GM21390 (cell line): ENCODE results near the gene MAGI1.
"Not testable (repeated sequence)": the region's sequence is repeated elsewhere in the genome, so short reads cannot be mapped to it uniquely, and the experiment has no call there.

Experiments
- ATAC-seq: cut with Tn5 transposase; IDR thresholded peaks from one replicate; pipeline ENCODE4 v1.9.1; 2021; ENCODE audit not compliant: unreplicated experiment

Gene MAGI1

GRCh38 chr3:65879372-65879771, 159.3 kb downstream of the MAGI1 start:
- ATAC-seq, result no peak

GRCh38 chr3:65878831-65879230, 159.9 kb downstream of the MAGI1 start:
- ATAC-seq, result no peak

GRCh38 chr3:65877160-65877559, 161.6 kb downstream of the MAGI1 start:
- no peak for ATAC-seq

DNA sequence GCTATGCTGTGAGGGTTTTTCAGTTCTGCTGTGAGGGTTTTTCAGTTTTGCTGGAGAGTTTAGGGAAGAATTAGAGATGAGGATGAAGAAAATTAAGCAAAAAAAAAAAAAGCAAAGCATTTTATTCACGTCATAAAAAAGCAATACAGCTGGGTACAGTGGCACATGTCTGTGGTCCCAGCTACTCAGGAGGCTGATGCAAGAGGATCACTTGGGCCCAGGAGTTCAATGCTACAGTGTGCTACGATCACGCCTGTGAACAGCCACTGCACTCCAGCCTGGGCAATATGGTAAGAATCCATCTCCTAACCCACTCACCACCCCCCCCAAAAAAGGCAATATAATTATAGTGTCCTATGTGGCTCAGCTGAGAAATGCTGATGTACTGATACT, 162.7 kb downstream of the MAGI1 start:
- ATAC-seq, result no peak

DNA sequence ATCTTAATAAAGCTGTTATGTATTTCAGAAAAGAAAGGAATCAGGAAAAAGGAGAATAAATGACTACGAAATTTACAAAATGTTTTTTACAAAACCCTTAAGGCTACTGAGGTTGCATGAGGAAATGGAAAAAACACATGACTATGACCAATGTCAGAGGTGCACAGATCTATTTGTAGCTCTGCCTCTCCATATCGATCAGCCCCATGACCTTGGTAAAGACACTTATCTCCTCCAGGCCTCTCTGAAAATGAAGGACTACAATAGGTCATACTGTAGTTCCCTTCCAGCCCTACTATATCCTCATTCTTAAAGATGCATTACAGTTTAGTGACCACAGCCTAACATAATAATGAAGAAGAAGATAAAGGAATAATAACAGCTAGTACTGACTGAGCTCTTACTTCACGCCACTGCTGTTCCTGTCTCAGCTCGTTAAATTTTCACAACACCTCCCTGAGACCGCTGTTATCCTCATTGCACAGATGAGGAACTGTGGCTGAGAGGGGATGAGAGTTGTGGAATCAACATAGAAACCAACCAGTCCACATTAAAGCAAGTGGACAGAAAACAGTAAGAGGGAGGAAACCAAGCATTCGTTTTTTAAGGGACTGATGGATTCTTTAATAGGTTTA, 163.2 kb downstream of the MAGI1 start:
- no peak for ATAC-seq

GRCh38 chr3:65873869-65874268, 164.8 kb downstream of the MAGI1 start:
- no peak for ATAC-seq

GRCh38 chr3:65873028-65873427, 165.7 kb downstream of the MAGI1 start:
- no peak for ATAC-seq

DNA sequence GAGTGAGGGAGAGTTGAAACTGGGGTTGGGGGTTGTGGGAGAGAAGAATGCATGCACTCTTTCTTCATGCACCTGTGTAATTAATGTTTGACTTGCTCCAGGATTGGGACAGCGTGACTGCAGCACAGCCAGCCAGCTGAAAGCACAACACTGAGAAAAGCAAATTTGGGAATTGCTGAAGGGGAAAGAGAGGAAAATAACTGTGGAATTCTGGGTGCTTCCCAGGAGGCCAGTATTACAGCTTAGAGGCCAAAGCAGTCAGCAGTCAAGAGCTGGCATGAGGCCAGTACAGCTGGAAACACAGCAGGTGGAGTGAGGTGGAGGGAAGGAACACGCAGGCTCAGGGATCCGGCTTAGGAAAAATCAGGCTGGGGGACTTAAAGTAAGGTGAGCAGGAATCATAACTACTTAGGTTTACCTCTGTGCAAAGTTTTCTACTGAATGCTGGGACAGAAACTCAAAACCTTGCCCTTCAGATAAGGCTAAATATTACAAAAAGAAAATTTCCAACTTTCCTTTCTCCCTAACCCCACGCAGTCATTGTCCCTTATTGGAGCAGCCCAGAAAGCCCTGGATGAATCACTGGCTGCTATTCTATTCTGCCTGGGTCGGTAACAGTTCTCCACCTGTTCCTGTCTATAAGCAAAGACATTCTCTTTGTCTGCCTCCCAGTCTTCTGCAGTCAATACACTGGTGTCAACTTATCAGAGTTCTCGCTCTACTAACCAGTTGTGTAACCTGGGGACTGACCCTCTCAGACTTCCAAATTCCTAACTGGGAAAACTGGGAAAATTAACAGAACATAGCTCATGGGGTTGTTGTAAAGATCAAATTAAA, 167.2 kb downstream of the MAGI1 start:
- no peak for ATAC-seq

GRCh38 chr3:65869798-65870197, 168.9 kb downstream of the MAGI1 start:
- ATAC-seq, result no peak

DNA sequence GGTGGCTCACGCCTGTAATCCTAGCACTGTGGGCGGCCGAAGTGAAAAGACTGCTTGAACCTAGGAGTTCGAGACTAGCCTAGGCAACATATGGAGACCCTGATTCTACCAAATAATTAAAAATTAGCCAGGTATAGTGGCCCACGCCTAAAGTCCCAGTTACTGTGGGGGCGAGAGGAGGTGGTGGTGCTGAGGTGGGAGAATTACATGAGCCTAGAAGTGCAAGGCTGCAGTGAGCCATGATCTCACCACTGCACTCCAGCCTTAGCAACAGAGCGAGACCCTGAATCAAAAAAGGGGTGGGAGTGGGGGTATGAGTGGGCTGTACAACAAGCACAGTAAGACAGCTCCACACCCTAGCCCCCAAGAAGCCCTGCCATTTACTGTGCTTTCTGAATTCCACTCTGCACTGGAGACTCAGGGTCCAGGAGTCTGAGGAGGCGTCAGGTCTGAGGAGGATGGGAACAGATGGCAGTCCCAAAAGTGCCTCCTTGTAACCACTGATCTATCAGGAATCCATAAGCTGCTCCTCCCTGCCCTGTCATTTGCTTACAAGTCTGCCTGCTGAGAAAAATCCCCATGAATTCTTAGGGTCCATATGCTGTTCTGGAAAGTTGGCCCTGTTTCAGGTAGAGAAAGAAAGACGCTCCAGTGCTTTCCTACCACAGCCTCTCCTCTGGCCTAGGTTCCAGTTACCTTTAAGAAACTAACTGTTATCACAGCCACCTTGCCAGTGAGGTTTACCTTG, 171.1 kb downstream of the MAGI1 start:
- ATAC-seq, result no peak

GRCh38 chr3:65864357-65864904, 174.3 kb downstream of the MAGI1 start:
- ATAC-seq, result no peak

DNA sequence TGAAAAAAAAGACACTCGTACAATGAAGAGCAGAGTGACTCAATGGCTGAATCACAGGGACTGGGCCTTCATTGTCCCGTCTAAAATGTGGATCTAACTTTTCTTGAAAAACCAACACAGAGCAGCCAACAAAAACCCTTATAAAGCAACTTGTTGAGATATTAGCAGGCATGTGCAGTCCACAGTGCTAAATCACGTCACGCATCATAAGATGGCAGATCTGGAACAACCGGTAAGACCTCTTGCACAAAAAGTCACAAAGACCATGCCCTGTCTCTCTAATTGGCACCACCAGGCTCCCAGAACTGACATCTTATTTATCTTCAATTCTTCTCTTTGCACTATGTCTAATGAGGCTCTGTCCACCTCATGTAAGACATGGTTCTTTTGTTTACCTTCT, 177.0 kb downstream of the MAGI1 start:
- ATAC-seq, result no peak

DNA sequence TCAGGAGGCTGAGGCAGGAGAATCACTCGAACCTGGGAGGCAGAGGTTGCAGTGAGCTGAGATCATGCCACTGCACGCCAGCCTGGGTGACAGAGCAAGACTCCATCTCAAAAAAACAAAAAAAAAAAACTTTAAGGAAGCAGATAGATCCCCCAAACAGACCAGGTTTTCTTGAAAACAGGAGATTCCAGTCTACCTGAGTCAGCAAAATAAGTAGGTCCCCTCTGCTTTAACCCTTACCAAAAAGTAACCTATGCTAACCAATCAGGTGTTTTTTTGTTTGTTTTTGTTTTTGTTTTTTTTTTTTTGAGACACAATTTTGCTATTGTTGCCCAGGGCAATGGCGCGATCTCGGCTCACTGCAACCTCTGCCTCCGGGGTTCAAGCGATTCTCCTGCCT, 179.1 kb downstream of the MAGI1 start:
- ATAC-seq, result not testable (repeated sequence)

DNA sequence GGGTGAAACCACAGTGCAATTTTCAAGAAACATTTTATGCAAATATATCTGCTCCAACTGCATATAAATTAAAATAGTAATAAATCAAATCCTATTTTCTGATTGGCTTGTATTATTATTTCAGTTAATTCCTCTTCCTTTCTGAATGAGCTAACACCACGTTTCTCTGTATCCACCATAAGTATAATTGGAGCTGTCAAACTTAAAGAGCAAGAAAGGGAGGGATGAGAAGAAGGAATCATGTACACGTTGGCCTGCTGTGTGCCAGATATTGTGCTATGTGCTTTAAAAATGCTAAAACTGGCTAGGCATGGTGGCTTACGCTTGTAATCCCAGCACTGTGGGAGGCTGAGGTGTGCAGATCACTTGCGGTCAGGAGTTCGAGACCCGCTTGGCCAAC, 180.0 kb downstream of the MAGI1 start:
- no peak for ATAC-seq

DNA sequence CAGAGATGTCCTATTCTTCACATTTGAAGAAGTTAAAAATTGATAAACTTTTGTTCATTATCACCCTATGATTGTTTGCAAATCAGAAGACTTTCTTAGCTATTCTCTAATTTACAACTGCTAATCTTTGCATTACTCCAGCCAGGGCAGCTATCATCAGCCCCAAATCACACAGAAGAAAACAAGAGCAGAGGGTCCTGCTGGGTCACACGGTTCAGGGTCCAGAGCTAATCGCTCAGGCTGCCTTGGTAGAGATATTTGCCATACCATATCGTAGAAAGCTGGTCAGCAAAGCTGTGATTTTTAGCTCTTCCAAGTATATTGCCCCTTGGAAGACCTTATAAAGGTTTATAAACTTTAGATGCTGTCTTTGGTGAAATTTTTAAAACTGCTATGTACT, 181.4 kb downstream of the MAGI1 start:
- no peak for ATAC-seq

DNA sequence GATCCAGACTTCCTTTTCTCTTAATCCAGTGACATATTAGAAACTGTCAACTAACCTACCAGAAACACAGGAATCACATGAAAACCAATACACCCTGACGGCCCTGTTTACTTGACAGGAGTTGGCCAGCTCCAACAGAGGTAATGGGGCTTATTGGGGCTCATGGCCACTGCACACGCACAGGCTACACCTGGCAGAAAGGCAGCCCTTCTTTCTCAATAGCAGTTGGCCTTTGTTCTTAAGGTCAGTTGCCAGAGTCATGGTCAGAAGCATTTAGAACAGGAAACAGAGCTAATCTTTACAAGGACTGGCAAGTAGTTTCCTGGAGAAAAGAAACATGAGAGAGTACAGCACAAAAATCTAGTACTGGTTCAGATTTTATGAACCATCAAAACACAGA, 181.8 kb downstream of the MAGI1 start:
- ATAC-seq, result no peak

DNA sequence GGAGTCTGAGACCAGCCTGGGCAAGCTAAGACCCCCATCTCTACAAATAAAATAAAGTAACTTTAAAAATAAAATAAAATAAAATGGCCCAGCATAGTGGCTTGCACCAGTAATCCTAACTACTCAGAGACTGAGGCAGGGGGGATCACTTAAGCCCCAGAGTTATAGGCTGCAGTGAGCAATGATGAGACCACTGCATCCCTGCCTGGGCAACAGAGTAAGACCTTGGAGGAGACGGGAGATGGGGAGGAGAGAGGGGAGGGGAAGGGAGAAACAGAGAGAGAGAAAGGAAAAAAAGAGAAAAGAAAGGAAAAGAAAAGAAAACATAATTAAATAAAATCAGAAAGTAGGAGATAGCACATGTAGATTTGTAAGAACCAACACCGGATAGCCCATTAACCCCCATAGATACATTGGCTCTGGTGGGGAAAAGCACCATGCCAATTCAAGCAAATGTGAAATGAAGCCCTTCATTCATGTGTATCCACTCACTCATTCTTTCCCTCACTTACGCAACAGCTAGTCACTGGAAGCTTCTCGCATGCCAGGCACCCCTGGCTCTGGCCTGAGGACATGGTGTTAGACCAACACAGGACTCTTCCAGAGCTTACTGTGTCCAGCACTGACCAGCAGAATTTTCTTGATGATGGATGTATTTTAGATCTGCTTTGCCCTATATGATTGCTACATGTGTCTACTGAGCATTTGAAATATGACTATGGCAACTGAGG, 183.2 kb downstream of the MAGI1 start:
- ATAC-seq, result no peak

DNA sequence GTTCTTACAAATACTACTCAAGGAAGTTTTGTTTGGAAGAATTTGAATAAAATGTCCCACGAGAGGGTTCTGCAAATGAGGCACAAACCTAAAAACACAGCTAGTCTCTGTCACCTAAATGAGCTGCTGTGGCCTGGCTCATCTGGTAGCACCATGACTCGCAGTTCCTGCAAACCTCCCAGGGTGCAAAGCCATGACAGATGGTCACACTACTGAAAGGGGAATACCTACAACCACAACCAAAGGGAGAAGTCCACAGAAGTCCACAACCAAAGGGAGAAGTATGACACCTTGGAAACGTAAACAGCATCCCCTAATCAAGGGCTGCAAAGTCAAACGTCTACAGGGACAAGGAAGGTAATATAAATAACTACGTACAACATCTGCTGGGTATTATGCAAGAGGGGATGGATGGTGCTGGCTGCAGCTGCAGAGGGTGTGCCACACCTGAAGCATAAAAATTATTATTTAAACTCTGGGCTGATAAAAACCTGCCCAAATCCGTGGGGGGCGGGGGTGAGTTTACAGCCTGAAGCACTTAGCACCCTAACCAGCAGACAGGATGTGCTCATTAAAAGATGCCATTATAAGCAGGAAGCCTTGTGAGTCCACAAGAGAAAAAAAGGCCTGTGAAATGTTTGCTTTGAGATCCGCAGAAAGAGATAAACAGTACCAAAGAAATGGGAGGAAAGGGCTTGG, 184.0 kb downstream of the MAGI1 start:
- ATAC-seq, result no peak

GRCh38 chr3:65851827-65852226, 186.9 kb downstream of the MAGI1 start:
- no peak for ATAC-seq

DNA sequence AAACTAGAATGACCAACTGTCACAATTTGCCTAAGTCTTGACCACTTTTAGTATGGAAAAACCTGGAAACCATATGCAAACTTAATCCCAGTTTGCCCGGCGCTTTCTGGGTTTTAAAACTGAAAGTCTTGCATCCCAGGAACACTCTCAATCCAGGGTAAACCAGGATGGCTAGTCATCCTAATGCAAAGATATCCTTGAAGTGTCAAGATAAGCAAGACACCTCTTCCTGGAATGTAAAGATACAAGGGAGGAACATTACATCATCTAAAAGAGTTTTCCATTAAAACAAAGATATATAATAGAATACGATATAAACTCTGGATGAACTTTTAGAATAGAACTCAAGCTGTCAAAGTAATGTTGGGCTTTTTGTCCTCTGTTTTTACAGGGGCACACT, 188.5 kb downstream of the MAGI1 start:
- ATAC-seq, result no peak
